Testis (tissue), 2 donors: ENCODE measurements around the gene TRMT112.

Experiments used
- POLR2A ChIP-seq: fragments of 450-650 bp; IDR thresholded peaks from one replicate; pipeline ENCODE4 v1.6.1; 2017; ENCODE audit warnings: antibody characterized with exemption, mild to moderate bottlenecking, moderate library complexity
- TF ChIP-seq, protein P1 (sequence below), 3 experiments: fragments of 450-650 bp in 2 of 3; fragments of 200-600 bp in 1 of 3; sonication (generic) in 1 of 3; IDR thresholded peaks; one replicate each; pipeline ENCODE4 v1.5.1; 2016 to 2019; ENCODE audit warnings: antibody characterized with exemption in 3 of 3, mild to moderate bottlenecking in 2 of 3, moderate library complexity in 1 of 3

DNA sequence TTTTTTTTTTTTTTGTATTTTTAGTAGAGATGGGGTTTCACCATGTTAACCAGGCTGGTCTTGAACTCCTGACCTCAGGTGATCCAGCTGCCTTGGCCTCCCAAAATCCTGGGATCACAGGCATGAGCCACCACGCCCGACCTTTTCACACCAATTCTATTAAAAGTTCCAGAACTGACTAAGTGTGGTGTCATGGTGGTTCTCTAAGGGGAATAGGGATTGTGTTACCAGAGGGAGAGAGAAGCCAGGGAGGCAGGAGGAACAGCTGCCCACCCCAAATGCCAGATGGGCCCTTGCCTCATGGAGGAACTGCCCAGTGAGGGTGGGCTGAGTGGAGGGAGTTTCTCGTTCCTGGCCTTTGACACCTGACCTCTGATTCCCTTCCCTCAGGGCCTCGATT is 47.6 kb upstream of the TRMT112 start:
- TF ChIP-seq, protein P1, sequence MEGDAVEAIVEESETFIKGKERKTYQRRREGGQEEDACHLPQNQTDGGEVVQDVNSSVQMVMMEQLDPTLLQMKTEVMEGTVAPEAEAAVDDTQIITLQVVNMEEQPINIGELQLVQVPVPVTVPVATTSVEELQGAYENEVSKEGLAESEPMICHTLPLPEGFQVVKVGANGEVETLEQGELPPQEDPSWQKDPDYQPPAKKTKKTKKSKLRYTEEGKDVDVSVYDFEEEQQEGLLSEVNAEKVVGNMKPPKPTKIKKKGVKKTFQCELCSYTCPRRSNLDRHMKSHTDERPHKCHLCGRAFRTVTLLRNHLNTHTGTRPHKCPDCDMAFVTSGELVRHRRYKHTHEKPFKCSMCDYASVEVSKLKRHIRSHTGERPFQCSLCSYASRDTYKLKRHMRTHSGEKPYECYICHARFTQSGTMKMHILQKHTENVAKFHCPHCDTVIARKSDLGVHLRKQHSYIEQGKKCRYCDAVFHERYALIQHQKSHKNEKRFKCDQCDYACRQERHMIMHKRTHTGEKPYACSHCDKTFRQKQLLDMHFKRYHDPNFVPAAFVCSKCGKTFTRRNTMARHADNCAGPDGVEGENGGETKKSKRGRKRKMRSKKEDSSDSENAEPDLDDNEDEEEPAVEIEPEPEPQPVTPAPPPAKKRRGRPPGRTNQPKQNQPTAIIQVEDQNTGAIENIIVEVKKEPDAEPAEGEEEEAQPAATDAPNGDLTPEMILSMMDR (IDR thresholded peaks at IDR 0.05), result no peak
- TF ChIP-seq POLR2A, result no peak
